Spleen (tissue), 7 donors: Measurements from ENCODE around the gene KREMEN2.

Experiments used
- CTCF ChIP-seq, 11 experiments: fragments of 200-600 bp in 7 of 11; fragments of 450-650 bp in 4 of 11; sonication (generic) in 4 of 11; IDR thresholded peaks in 8 of 11; conservative IDR thresholded peaks in 3 of 11; 1 replicate in 7 of 11; 2 replicates in 4 of 11; pipeline versions ENCODE4 v1.4.0 to v1.8.0; 2016 to 2021; ENCODE audit warnings: antibody characterized with exemption in 11 of 11, inconsistent platforms in 4 of 11, mild to moderate bottlenecking in 1 of 11
- POLR2A ChIP-seq, 3 donors: fragments of 450-650 bp; IDR thresholded peaks; one replicate each; pipeline ENCODE4 v1.5.1; 2017; ENCODE audit warnings: antibody characterized with exemption in 3 of 3, mild to moderate bottlenecking in 1 of 3
- POLR2AphosphoS5 ChIP-seq, 3 donors: sonication (generic); formaldehyde crosslinking; IDR thresholded peaks; one replicate each; pipeline ENCODE4 v1.5.1; 2017; ENCODE audit warnings: antibody characterized with exemption in 3 of 3
- donor health status: DM: no; HTN: no; CAD: no; lungs with moderate emphysema.
- donor health status: DM: no; HTN: no; CAD: no.
- donor health status: DM: no; HTN: no; CAD: no.

- TF ChIP-seq CTCF (IDR thresholded peaks at IDR 0.05 in 8 of 11, conservative IDR thresholded peaks at IDR 0.05 in 3 of 11) (no peak), POLR2A (IDR thresholded peaks at IDR 0.05) (no peak), POLR2AphosphoS5 (IDR thresholded peaks at IDR 0.05) (no peak)
Observed at GRCh38 chr16:2987286-2987685, 23.2 kb downstream of the KREMEN2 start.
